ENCODE results near the gene VPS41. TPM values are rescaled to one million over a fixed set of nuclear protein-coding genes. Genes with fewer than 3 reads are reported as not detected.

The VPS41 gene
- total RNA-seq, 6 experiments from 2014 or later = 21.6 to 43.5 (median 26.8) TPM

GRCh38 chr7:38674513-38674912, 234.5 kb downstream of the VPS41 start:
- DNase-seq = no peak
- Histone ChIP-seq H3K27me3 (no peaks in the 10 kb centered on the region), H3K27ac (no peak overlapping the region), H3K4me1 (no peaks in the 10 kb centered on the region), H3K36me3 (no peaks in the 10 kb centered on the region), H3K9me3 (no peaks in the 10 kb centered on the region), H3K4me3 (no peak overlapping the region)
- 18% methylated on average over 1 of the region's 1 CpG for WGBS (ENCODE audit: insufficient coverage, low coverage, low lambda C conversion rate, missing lambda C conversion rate)
- intact Hi-C loops (cut with DNase I) = no loop called here
- TF ChIP-seq POLR2A (IDR thresholded peaks at IDR 0.05) (no peak), CTCF (IDR thresholded peaks at IDR 0.05) (no peak)
- no peak for ATAC-seq

- Histone ChIP-seq H3K9me3 (no peaks in the 10 kb centered on the region), H3K4me1 (no peaks in the 10 kb centered on the region), H3K4me3 (no peak overlapping the region), H3K36me3 (no peaks in the 10 kb centered on the region), H3K27me3 (no peaks in the 10 kb centered on the region), H3K27ac (no peak overlapping the region)
- DNase-seq (no peak), ATAC-seq (peak in 1 of 4 donors; percentile 53)
- no peak for TF ChIP-seq CTCF (IDR thresholded peaks at IDR 0.05)
- TF ChIP-seq POLR2A (IDR thresholded peaks at IDR 0.05) = no peak
- WGBS (ENCODE audit: insufficient coverage, low coverage, low lambda C conversion rate, missing lambda C conversion rate) = 49% methylated on average over 3 of the region's 3 CpGs
- intact Hi-C loops (cut with DNase I) = no loop called here
Observed at GRCh38 chr7:38673795-38674194, 235.2 kb downstream of the VPS41 start.

Other genes with a start within 250 kb of the VPS41 start
- gene POU6F2, start 68.7 kb upstream of the VPS41 start, total RNA-seq = 1 to 10 TPM in 1 of 6 experiments, under 1 TPM in 3, not detected in 2; 0.12 to 2.1 (median 0.64) TPM